Retinal pigment epithelial cell (primary cell): Measurements from ENCODE around the gene SLC6A13.

ENCODE experiments used
- DNase-seq: peaks from one replicate; pipeline ENCODE4 v3.0.0-alpha.2; 2010; ENCODE audit warnings: low read depth
- H3K4me3 ChIP-seq: 2 replicates; pipeline ENCODE4 v1.5.1; 2011; ENCODE audit warnings: mild to moderate bottlenecking, low read length, control low read depth, moderate library complexity
- CTCF ChIP-seq: conservative IDR thresholded peaks from 2 replicates; pipeline ENCODE4 v1.5.1; 2011; ENCODE audit warnings: low read depth, low read length, control low read depth, inconsistent platforms

SLC6A13 gene

DNA sequence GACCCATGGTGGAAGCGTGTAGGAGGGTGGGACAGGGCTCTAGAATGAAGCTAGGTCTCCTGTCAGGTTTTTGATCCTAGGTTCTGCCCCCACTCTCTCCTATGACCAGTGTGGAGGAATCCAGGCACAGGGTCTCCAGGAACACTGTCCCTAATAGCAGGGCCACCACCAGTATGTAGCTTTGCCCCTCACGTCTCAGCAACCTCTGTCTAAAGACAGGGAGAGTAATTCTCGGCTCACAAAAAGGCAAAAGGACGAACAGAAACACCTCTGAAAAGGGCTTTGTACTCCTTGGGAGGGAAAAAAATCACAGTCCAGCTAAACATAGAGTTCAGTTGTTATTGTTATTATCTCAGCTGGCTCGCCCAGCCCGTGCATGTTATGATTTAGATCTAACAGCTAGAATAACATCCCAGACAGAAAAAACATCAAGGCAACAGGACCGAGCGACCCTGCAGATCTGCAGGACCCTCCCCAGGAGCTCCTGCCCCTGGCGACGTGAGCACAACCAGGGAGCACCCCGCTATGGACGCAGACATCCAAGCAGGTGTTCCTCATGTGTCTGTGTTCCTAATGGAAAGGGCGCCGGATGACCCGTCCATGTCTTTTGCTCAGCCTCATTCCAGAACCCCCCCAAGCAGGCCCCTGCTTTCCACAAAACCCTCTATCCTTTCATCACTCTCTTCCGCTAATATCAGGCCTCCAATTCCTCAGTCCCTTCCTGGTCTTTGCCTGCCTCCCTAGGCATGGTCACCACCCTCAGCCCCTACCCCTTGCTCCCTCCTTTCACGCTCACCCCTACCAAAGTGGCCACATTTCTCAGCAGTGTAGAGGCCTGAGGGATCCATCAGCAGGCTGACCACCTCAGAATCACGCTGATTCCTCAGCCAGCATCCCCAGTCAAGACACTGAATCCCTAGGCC lies 34.5 kb downstream of the SLC6A13 start:
- no peak for TF ChIP-seq CTCF
- DNase-seq: no peak
- H3K4me3 ChIP-seq: no peak overlapping the region

- H3K4me3 ChIP-seq: no peak overlapping the region
- TF ChIP-seq CTCF: no peak
- DNase-seq: no peak
These were observed 35.2 kb downstream of the SLC6A13 start for GRCh38 chr12:227286-227915.

DNA sequence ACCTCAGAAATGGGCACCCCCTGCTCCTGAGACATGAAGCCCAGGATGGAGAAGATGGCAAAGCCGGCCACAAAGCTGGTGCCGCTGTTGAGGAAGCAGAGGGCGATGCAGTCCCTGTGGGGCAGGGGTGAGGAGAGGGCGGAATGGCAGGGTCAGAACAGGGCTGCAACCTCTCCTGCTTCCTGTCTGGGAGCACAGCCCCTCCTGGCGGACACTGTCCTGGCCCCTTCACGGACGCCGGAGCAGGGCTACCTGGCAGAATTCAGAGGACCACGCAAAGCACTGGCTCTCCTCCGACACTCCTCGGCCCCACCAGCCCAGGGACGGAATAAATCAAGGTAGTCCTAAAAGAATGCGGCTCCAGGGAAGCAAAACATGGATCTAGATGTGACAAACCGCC lies 36.2 kb downstream of the SLC6A13 start:
- H3K4me3 ChIP-seq: no peak overlapping the region
- no peak for DNase-seq
- TF ChIP-seq CTCF: no peak

DNA sequence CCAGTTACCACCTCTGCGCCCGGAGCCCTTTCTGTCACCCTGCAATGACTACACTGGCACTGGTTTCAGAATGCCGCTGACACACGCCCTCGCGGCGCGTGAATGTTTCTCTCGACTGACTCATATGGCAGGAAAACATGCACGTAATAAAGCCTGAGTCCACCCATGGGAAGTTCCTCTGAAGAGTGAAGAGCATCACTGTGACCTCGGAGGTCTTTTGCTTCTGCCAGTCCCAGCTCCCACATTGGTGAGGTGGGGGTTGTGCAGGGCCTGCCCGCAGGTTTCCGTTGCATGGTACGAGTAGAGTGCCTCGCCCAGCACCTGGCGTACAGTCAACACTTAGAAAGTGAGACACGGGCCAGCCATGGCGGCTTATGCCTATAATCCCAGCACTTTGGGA lies 37.6 kb downstream of the SLC6A13 start:
- no peak overlapping the region for H3K4me3 ChIP-seq
- TF ChIP-seq CTCF: no peak
- no peak for DNase-seq

- no peak for DNase-seq
- no peak overlapping the region for H3K4me3 ChIP-seq
- TF ChIP-seq CTCF: no peak
These were observed 38.3 kb downstream of the SLC6A13 start for GRCh38 chr12:224330-224729.

GRCh38 chr12:223841-224240 lies 38.8 kb downstream of the SLC6A13 start:
- DNase-seq: no peak
- no peak overlapping the region for H3K4me3 ChIP-seq
- TF ChIP-seq CTCF: no peak

DNA sequence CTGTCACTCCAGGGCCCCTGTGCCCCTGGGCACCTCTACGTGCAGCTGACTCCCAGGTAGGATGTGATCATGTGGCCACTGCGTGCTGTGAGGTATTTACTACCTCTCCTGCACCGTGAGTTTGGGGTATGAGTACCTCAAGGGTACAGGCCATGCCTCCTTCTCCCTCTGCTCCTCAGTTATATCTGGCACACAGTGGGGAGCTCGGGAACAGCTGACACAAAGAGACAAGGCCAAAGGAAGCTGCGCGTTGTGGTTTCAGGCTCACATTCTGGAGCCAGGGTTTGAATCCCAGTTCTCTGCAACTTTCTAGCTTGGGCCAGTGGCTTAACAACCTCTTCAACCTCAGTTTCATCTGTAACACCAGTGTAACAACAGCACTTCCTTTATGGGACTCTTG lies 40.9 kb downstream of the SLC6A13 start:
- H3K4me3 ChIP-seq: no peak overlapping the region
- DNase-seq: no peak
- TF ChIP-seq CTCF: no peak
